Measurements from ENCODE around the gene TLR9. TPM values are rescaled to one million over a fixed set of nuclear protein-coding genes. Genes with fewer than 3 reads are reported as not detected.
"Not testable (repeated sequence)": the region's sequence is repeated elsewhere in the genome, so short reads cannot be mapped to it uniquely, and the experiment has no call there.

Gene TLR9
- polyA plus RNA-seq (2013, experiment 1 of 2): not detected
- 0.01 TPM for polyA plus RNA-seq (2013, experiment 2 of 2)

GRCh38 chr3:52225452-52226228, at the start of gene TLR9:
TSS of gene TLR9 (minus strand) at chr3:52225645. CDS start at chr3:52225529, 116 bp downstream.
- no peak within 1 kb of the TSS for H2BK15ac ChIP-seq (replicated peaks; ENCODE audit: low read depth)
- no peak within 1 kb of the TSS for H3K27ac ChIP-seq (ENCODE audit: low read depth, low read length)
- H3K4ac ChIP-seq (ENCODE audit: low read depth, low read length): no peak within 1 kb of the TSS

GRCh38 chr3:52274781-52275180, 49.3 kb upstream of the TLR9 start:
- H2BK15ac ChIP-seq (replicated peaks; ENCODE audit: low read depth); H3K4me2 ChIP-seq (ENCODE audit: low read length); H3K18ac ChIP-seq (ENCODE audit: low read length); H3K56ac ChIP-seq (ENCODE audit: low read length); H2BK120ac ChIP-seq (ENCODE audit: low read depth, low read length); H4K5ac ChIP-seq (ENCODE audit: low read length); H3K79me1 ChIP-seq (ENCODE audit: low read length); H2AK5ac ChIP-seq (ENCODE audit: low read length); H3K4me3 ChIP-seq (ENCODE audit: low read length); DNase-seq; H4K8ac ChIP-seq (ENCODE audit: low read depth, low read length); H3K9ac ChIP-seq (ENCODE audit: low read length); H3K27ac ChIP-seq (ENCODE audit: low read depth, low read length); H3K27me3 ChIP-seq (ENCODE audit: insufficient read depth, low read length, poor library complexity); H2BK5ac ChIP-seq (ENCODE audit: low read length); H3K36me3 ChIP-seq (ENCODE audit: control insufficient read depth, insufficient read depth, low read length); H3K23ac ChIP-seq (ENCODE audit: low read length); H3K4ac ChIP-seq (ENCODE audit: low read depth, low read length); H3K4me1 ChIP-seq (ENCODE audit: control insufficient read depth, low read depth, low read length): not testable (repeated sequence)
- H3K79me2 ChIP-seq (ENCODE audit: control insufficient read depth, insufficient read depth, low read length): peaks cover 77% of the 10 kb centered on the region
- WGBS (ENCODE audit: extremely low coverage, insufficient coverage, low lambda C conversion rate): no CpG with 5 or more reads among the region's 18 CpGs

More at GRCh38 chr3:52225452-52226228, at the start of gene TLR9:
- no peak within 1 kb of the TSS for H3K56ac ChIP-seq (ENCODE audit: low read length)
- no peak for DNase-seq
- no CpG with 5 or more reads among the region's 9 CpGs for WGBS (ENCODE audit: extremely low coverage, insufficient coverage, low lambda C conversion rate)
- H3K23ac ChIP-seq (ENCODE audit: low read length): no peak within 1 kb of the TSS
- H2BK120ac ChIP-seq (ENCODE audit: low read depth, low read length): no peak within 1 kb of the TSS
- no peaks in the 10 kb centered on the region for H3K4me1 ChIP-seq (ENCODE audit: control insufficient read depth, low read depth, low read length)
- no peak within 1 kb of the TSS for H3K4me2 ChIP-seq (ENCODE audit: low read length)
- no peaks in the 10 kb centered on the region for H3K79me1 ChIP-seq (ENCODE audit: low read length)
- no peak within 1 kb of the TSS for H3K18ac ChIP-seq (ENCODE audit: low read length)
- no peaks in the 10 kb centered on the region for H3K79me2 ChIP-seq (ENCODE audit: control insufficient read depth, insufficient read depth, low read length)
- H3K36me3 ChIP-seq (ENCODE audit: control insufficient read depth, insufficient read depth, low read length): peaks cover 6% of the 10 kb centered on the region
- no peak within 1 kb of the TSS for H2AK5ac ChIP-seq (ENCODE audit: low read length)
- H3K4me3 ChIP-seq (ENCODE audit: low read length): no peak within 1 kb of the TSS
- no peak within 1 kb of the TSS for H3K9ac ChIP-seq (ENCODE audit: low read length)
- H4K8ac ChIP-seq (ENCODE audit: low read depth, low read length): no peak within 1 kb of the TSS
- no peak within 1 kb of the TSS for H4K5ac ChIP-seq (ENCODE audit: low read length)
- no peak within 1 kb of the TSS for H2BK5ac ChIP-seq (ENCODE audit: low read length)
- H3K27me3 ChIP-seq (ENCODE audit: insufficient read depth, low read length, poor library complexity): no peaks in the 10 kb centered on the region

- peaks cover 9% of the 10 kb centered on the region for H3K36me3 ChIP-seq (ENCODE audit: control insufficient read depth, insufficient read depth, low read length)
These were observed 47.4 kb upstream of the TLR9 start for GRCh38 chr3:52272831-52273230.

GRCh38 chr3:52272172-52272571, 46.7 kb upstream of the TLR9 start:
- Histone ChIP-seq H3K36me3 (ENCODE audit: control insufficient read depth, insufficient read depth, low read length) (peaks cover 11% of the 10 kb centered on the region), H3K79me2 (ENCODE audit: control insufficient read depth, insufficient read depth, low read length) (peaks cover 75% of the 10 kb centered on the region), H3K79me1 (ENCODE audit: low read length) (peaks cover 13% of the 10 kb centered on the region)
- H4K5ac ChIP-seq (ENCODE audit: low read length); H4K8ac ChIP-seq (ENCODE audit: low read depth, low read length); H3K27me3 ChIP-seq (ENCODE audit: insufficient read depth, low read length, poor library complexity); H2BK15ac ChIP-seq (replicated peaks; ENCODE audit: low read depth); H3K9ac ChIP-seq (ENCODE audit: low read length); H3K18ac ChIP-seq (ENCODE audit: low read length); H2BK120ac ChIP-seq (ENCODE audit: low read depth, low read length); DNase-seq; H3K23ac ChIP-seq (ENCODE audit: low read length); H3K4me1 ChIP-seq (ENCODE audit: control insufficient read depth, low read depth, low read length); H2AK5ac ChIP-seq (ENCODE audit: low read length); H3K4me3 ChIP-seq (ENCODE audit: low read length); H3K4ac ChIP-seq (ENCODE audit: low read depth, low read length); H3K27ac ChIP-seq (ENCODE audit: low read depth, low read length); H3K4me2 ChIP-seq (ENCODE audit: low read length); H2BK5ac ChIP-seq (ENCODE audit: low read length); H3K56ac ChIP-seq (ENCODE audit: low read length): not testable (repeated sequence)
- no CpG with 5 or more reads among the region's 9 CpGs for WGBS (ENCODE audit: extremely low coverage, insufficient coverage, low lambda C conversion rate)

More at GRCh38 chr3:52272831-52273230, 47.4 kb upstream of the TLR9 start:
- Histone ChIP-seq H3K4me1 (ENCODE audit: control insufficient read depth, low read depth, low read length) (peaks cover 3% of the 10 kb centered on the region), H2BK15ac (replicated peaks; ENCODE audit: low read depth) (no peak overlapping the region), H2BK120ac (ENCODE audit: low read depth, low read length) (no peak overlapping the region), H2BK5ac (ENCODE audit: low read length) (no peak overlapping the region), H3K4ac (ENCODE audit: low read depth, low read length) (no peak overlapping the region), H2AK5ac (ENCODE audit: low read length) (no peak overlapping the region), H3K56ac (ENCODE audit: low read length) (no peak overlapping the region), H3K27me3 (ENCODE audit: insufficient read depth, low read length, poor library complexity) (no peaks in the 10 kb centered on the region), H3K18ac (ENCODE audit: low read length) (no peak overlapping the region), H3K4me2 (ENCODE audit: low read length) (no peak overlapping the region), H3K79me1 (ENCODE audit: low read length) (peaks cover 11% of the 10 kb centered on the region), H4K5ac (ENCODE audit: low read length) (no peak overlapping the region), H3K23ac (ENCODE audit: low read length) (no peak overlapping the region), H3K9ac (ENCODE audit: low read length) (no peak overlapping the region), H3K79me2 (ENCODE audit: control insufficient read depth, insufficient read depth, low read length) (peaks cover 81% of the 10 kb centered on the region), H4K8ac (ENCODE audit: low read depth, low read length) (no peak overlapping the region), H3K27ac (ENCODE audit: low read depth, low read length) (no peak overlapping the region), H3K4me3 (ENCODE audit: low read length) (no peak overlapping the region)
- DNase-seq: no peak
- WGBS (ENCODE audit: extremely low coverage, insufficient coverage, low lambda C conversion rate): no CpG with 5 or more reads among the region's 3 CpGs

- Histone ChIP-seq H2BK15ac (replicated peaks; ENCODE audit: low read depth) (no peak overlapping the region), H3K4me3 (ENCODE audit: low read length) (no peak overlapping the region), H3K36me3 (ENCODE audit: control insufficient read depth, insufficient read depth, low read length) (peaks cover 15% of the 10 kb centered on the region), H3K79me2 (ENCODE audit: control insufficient read depth, insufficient read depth, low read length) (peaks cover 58% of the 10 kb centered on the region), H4K5ac (ENCODE audit: low read length) (no peak overlapping the region), H3K9ac (ENCODE audit: low read length) (no peak overlapping the region), H3K27me3 (ENCODE audit: insufficient read depth, low read length, poor library complexity) (no peaks in the 10 kb centered on the region), H3K79me1 (ENCODE audit: low read length) (peaks cover 14% of the 10 kb centered on the region), H4K8ac (ENCODE audit: low read depth, low read length) (no peak overlapping the region), H3K56ac (ENCODE audit: low read length) (no peak overlapping the region), H2AK5ac (ENCODE audit: low read length) (no peak overlapping the region), H2BK5ac (ENCODE audit: low read length) (no peak overlapping the region), H3K4ac (ENCODE audit: low read depth, low read length) (no peak overlapping the region), H3K18ac (ENCODE audit: low read length) (no peak overlapping the region), H3K4me1 (ENCODE audit: control insufficient read depth, low read depth, low read length) (no peaks in the 10 kb centered on the region), H3K23ac (ENCODE audit: low read length) (no peak overlapping the region), H2BK120ac (ENCODE audit: low read depth, low read length) (no peak overlapping the region), H3K27ac (ENCODE audit: low read depth, low read length) (no peak overlapping the region), H3K4me2 (ENCODE audit: low read length) (no peak overlapping the region)
- DNase-seq: no peak
- WGBS (ENCODE audit: extremely low coverage, insufficient coverage, low lambda C conversion rate): no CpG with 5 or more reads among the region's 9 CpGs
These were observed 44.9 kb upstream of the TLR9 start for GRCh38 chr3:52270252-52270754.

Measured in mesendoderm (in vitro differentiated cells).